LHCN-M2 (cell line): ENCODE data around the gene PRKCH. TPM values are rescaled to one million over a fixed set of nuclear protein-coding genes. Genes with fewer than 3 reads are reported as not detected.
A peak's percentile ranks its signal among the peaks of the same experiment; 100 is the strongest.

ENCODE experiments used
- DNase-seq: peaks from one replicate; pipeline ENCODE4 v3.0.0-alpha.2; 2012; ENCODE audit warnings: low read depth
- polyA plus RNA-seq: library from polyadenylated mRNA; unstranded; fragments of >200 nt; gene quantifications from one replicate; pipeline ENCODE4 v1.2.1, GENCODE V29; 2012; ENCODE audit warnings: missing spikeins
- total RNA-seq: library from RNA; depleted of rRNA; stranded (reverse); fragments of >200 nt; gene quantifications from 2 replicates; pipeline ENCODE4 v1.2.3, GENCODE V29; 2014; rRNA removed

Gene PRKCH
- total RNA-seq, result 13.8 and 17.8 TPM in 2 replicates
- polyA plus RNA-seq, result 3.1 TPM

DNA sequence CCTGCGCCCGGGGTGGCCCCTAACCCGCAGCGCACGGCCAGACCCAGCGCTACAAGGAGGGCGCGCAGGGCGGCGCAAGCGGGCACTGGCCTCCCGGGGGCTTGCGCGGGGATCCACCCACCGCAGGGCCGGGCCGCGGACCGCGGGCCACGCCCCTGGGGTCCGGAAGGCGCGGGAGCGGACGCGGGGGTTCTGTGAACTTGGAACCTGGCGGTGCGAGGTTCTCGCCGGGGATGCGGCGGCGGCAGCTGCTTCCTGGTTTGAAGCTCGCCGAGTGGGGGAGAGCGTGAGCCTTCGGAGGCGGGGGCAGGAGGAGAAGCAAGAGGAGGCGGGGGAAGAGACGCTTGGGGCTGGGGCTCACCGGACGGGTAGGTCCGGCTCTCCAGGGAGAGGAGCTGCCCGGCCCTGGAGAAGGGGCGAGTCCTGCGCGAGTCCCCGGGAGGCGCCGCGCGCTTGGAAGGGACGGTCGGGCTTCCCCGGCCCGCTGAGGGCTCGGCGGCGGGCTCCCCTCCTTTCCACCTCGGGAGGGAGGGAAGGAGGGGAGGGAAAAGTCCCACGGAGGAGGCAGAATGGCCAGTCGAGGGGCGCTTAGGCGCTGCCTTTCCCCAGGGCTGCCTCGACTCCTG, at the start of gene PRKCH:
Gene PRKCH (plus strand): TSS at position 195 of the 626 bp plus-strand sequence. CDS start 523 bp downstream, outside the sequence.
- DNase-seq, result peak; percentile 40

DNA sequence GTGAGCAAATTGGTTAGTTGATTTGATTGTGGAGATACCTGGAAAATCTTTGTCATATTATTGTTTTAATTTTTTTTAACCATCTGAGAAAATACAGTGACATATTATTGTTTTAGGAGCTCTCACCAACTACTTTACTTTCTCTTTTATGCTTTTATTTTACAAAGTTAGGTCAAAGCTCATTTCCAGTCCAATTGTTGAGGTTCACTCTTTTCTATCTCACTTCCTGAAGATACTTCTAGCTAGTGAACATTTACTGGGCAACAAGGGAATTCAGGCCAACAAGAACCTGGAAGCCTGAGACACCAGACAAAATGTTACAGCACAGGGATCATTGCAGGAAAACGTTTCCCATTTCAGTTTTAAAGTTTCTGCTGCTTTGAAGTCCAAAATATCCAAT, 44.1 kb upstream of the PRKCH start:
- no peak for DNase-seq

DNA sequence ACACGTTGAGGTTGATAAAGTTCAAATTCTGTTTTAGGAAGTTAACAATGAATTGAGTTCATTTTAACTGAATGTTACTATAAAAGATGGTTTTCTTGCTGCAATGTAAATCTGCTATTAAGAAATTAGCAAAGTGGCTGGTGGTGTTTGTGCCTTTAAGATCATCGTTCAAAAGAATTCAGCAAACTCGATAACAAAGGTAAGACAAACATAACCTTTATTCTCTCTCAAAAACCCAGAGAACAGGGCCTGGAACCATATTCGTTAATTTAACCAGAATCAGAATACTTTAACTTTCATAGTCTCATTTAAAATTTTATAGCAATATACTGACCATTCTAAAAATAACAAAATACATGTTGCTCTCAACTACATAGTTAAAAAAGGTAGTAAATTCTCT, 43.6 kb upstream of the PRKCH start:
- no peak for DNase-seq

DNA sequence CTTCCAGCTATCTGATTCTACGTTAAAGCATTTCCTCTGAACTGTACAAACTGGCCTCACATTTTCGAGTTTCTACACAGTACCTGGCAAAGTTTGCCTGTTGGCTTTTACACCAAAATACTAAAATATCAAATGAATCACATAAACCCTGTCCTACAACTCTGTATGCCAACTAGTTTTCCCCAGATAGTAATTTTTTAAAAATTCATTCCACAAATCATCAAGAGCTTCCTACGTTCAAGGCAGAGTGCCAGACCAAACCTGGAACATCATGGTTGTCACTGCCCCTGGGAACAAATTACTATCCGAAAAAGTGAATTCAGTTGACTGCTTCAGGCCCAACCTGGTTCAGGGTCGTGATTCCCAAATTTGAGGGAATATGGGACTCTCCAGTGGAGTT, 42.3 kb upstream of the PRKCH start:
- no peak for DNase-seq

DNA sequence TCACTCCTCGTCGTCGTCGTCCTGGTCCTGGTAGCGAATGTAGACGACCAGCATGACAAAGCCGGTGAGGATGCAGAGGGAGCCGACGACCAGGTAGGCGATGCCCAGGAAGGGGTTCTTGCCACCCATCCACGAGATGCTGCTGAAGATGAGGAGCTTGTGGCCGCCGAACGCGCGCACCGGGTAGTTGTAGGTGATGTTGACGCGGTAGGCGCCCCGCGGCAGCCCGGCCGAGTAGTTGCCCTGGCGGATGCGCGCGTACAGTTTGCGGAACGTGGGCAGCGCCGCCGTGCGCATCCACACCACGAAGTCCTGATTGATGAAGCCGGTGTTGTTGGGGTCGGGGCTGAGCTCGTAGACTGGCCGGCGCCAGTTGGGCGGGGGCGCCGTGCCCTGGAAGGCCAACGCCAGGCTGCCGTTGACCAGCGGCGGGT, 41.3 kb upstream of the PRKCH start:
- DNase-seq, result no peak

DNA sequence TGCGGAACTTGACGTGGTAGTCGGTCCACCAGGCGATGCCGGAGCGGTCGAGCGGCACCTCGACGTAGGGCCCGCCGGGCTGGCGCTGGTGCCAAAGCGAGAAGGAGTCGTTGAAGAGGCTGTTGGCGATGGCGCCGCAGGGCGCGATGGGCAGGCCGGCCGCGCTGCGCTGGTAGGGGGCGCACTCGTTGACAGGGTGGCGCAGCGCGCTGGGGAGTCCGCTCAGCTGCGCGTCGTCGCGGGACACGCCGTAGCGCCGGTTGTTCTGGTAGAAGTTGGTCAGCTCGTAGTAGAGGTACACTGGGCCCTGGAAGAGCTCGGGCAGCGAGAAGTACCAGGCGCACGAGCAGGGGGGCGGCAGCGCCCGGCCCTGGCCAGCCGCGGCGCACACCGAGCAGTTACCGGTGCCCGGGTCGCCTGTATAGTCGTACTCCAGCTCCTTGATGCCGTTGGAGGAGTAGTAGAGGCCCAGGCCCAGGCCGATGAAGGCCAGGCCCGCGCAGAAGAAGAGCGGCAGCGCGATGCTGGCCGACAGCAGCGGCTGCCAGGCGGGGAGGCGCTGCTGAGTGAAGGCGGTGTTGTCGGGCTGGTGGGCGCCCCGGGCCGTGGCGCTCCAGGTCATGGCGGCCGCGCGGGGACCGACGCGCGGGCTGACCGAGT, 40.7 kb upstream of the PRKCH start:
- peak; percentile 29 for DNase-seq

DNA sequence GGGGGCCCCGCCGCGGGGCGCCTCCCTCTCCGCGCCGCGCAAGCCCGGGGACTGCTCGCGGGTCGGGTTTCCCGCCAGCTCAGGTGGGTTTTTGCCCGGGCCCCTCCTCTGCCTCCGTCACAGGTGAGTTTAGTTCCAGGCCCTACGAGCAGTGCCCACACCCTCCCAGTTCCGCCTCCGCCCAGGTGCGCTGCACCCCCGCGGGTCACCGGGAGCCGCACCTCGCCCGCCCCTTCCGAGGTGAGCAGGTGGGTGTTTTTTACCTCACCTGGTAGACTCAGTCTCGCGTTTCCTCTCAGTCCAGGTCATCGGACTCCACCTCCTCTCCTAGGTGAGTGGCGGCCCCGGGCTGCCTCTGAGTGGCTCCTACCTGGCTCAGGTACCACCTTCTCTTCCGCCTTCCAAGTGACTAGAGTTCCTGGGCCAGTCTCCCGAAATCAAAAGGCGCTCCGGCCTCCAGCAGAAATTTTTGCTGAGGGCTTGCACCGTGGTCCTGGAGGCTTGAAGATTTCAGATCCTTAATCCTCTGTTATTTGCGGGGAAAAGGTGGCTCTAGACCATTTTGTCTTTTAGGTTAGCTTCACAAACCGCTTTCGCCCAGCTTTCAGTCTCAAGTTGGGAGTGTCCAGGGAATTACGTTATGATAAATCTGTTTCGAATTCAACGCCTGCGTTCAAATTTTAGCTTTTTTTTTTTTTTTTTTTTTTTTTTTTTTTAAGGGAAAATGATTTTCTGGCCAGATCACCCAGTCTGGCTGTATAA, 40.0 kb upstream of the PRKCH start, which contains the start of gene TMEM30B:
Gene TMEM30B (minus strand): TSS at position 153 of the 762 bp plus-strand sequence. CDS start 191 bp downstream, outside the sequence.
- no peak for DNase-seq

DNA sequence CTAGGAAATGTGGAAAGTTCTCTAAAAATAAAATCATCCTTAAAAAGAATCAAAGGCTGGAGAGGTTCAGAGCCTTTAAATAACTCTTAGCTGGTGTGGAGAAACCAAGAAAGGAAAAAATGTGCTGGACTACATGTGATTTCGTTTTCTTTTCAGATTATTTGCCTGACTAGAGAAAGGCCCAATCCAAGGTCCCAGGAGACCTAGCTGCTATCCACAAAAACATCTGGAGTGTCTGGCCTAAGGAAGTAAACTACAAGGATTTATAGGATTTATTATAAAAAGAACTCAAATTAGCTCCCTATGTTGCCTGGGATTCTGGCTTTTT, 39.5 kb upstream of the PRKCH start:
- DNase-seq, result peak; percentile 19

DNA sequence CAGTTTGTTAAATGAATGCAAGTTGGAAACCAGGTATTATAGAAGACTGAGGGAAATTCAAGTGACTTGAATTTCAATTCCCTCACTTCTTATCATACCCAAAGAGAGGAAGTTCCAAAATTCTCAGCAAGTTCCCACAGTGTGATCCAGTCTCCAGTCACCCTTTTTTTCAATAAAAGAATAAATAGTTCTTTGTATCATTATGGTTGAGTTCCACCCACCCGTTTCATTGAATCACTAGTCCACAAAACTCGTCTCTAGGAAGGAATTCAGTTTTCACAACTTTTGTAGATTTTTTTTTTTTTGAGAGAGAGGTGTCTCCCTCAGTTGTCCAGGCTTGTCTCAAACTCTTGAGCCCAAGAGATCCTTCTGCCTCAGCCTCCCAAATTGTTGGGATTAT, 38.6 kb upstream of the PRKCH start:
- no peak for DNase-seq

DNA sequence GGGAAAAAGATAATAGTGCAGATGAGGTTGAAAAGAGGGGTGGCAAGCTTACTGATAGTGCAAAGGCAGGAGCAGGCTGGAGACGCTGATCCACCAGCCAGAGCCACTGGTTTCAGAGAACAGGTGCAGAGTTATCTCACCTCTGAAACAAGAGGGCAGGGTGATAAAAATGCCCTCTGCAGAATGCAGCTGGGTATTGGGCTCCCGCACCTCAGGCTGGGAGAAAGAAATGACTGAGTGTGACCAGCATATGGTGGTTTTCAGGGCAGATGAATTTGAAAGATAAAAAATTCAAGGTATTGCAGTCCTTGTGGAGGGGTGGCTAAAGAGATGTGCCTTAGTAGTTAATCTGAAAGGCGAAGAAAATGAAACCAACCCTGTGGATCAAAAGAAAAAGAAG, 37.4 kb upstream of the PRKCH start:
- no peak for DNase-seq

DNA sequence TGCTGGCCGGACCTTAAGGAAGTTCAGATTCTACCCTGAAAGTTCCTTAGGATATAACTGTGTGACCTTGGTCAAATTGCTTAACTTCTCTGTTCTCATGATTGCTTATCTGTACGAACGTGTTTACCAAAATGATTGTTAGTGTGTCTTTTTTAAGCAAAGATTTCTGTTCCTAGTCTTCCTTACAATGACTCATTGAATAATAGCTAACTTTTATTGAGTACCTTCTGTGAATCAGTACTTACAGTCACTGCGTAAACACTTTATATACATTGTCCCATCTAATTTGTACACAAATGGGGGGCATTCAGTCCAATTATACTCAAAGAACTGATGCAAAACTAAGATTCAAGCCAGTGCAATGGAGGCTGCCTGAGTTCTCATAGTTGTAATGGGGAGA, 36.0 kb upstream of the PRKCH start:
- DNase-seq, result no peak

DNA sequence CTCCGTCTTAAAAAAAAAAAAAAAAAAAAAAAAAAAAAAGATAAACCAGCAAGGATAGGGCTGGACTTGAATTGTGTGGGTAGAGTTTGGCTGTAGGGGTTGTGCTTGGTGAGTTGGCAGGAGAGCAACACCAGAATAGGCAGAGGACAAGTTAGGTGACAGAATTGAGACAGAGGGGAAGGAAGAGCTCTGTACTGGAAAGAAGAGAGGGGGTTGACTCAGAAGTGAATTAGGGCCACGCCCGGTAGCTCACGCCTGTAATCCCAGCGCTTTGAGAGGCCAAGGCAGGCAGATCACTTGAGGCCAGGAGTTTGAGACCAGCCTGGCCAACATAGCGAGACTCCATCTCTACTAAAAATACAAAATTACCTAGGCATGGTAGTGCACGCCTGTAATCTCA, 34.2 kb upstream of the PRKCH start:
- no peak for DNase-seq

DNA sequence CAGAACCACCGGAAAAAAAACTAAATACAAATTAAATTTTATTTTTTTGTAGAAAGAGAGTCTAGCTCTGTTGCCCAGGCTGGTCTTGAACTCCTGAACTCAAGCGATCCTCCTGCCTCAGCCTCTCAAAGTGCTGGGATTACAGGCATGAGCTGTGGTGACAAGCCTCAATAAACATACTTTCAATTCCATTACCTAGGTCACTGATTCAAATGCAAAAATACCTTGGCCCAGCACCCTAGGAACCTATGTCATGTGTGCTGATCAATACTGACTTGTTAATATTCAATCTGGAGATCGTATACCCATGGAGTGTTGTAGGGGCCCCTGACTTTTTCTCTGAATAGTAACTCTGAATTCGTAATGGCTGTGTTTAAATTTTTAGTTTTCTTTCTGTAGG, 33.2 kb upstream of the PRKCH start:
- no peak for DNase-seq

DNA sequence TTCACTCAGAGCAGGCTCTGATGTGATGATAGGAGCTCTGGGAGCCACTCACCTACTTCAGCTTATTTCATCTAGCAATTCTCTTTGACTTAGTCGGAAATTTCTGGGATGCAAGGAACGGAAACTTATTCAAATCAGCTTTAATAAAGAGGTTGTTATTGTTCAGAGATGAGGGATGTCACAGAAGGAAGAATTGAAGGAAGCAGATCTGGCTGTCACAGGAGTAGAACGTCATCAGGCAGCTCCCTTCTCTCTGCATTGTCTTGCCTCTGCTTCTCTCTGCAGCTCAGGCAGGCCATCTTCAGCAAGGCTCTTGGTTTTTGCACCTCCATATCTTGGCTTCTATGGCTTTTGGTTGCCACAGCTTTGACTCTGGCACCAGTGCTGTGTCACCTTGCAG, 32.7 kb upstream of the PRKCH start:
- no peak for DNase-seq

DNA sequence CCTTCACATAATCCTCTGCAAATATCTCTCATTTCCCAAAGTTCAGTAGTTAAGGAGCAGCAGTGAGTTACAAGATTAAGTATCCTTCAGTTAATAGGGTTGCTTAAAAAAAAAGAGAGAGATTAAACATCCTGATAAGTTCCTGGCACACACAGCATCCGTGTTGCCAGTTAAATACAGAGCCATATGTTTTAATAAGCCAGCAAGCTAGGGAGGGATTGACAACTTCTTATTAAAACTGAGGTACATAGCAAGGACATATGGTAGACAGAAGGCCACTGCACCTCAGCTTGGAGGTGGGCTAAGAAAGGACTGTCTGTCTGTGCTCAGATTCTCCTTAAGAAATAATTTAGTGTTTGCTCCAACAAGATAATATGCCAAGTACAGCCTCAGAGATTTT, 30.7 kb upstream of the PRKCH start:
- DNase-seq, result no peak

DNA sequence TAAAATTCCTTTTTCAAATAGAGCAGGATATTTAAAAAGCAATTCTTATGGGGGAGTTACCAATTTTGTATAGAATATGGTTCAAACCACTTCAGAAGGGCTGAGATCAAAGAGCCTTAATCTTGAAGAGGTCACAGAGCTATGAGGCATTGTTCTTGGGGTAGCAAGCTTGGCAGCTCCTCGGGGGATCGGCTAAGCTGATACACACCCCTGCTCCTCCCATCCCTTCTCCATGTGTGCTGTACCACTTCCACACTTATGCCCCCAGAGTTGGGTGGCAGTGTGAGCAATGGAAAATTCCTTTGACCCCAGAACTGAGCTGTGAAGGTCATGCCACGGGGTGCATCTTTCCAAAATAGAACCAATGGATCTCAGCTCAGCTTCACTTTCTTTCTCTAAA, 25.2 kb upstream of the PRKCH start:
- DNase-seq, result no peak

DNA sequence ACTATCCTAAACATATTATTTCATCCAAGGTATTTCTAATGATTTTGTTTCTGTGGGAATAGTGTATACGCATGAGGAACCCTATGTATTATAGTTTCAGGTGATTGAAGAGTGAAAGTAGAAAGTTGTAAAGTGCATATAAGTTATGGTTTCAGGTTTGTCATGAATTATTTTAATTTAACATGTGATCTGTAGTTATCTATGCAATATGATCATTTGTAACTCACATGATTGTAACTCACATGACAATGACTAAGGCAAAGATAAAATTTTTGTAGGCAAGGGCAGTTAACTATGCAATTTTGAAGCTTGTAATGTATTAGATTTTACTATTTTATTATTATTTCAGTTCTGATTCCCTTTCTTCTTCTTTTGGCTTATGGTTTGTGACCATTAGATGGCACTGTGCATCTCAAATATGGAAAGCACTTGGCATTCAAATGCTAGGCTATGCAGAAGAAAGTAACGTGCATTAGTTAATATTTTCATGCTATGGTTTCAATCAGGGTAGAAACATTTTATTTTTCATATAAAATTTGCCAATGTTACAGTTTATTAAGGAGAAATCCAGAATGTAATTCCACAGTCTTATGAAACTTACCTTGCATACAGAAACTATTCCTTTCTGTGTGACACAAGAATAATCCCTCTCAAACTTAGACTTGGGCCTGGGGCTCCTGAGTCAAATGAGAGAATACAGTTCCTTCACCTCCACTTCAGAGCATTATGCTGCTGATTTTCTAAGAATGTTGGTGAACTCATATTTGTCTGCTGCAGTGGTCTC, 24.5 kb upstream of the PRKCH start:
- peak; percentile 49 for DNase-seq

DNA sequence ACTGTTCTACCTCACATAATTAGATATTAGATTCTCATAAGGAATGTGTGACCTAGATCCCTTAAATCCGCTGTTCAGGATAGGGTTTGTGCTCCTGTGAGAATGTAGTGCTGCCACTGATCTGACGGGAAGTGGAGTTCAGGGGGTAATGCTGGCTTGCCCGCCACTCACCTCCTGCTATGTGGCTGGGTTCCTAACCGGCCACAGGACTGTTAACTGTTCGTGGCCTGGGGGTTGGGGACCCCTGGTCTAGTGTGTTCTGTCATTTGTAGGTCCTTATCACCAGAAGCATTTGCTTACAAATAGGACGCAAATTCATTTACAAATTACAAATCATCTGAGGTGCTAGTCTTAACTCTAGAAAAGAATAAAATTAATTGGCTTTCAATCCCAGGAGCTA, 23.8 kb upstream of the PRKCH start:
- DNase-seq, result no peak

DNA sequence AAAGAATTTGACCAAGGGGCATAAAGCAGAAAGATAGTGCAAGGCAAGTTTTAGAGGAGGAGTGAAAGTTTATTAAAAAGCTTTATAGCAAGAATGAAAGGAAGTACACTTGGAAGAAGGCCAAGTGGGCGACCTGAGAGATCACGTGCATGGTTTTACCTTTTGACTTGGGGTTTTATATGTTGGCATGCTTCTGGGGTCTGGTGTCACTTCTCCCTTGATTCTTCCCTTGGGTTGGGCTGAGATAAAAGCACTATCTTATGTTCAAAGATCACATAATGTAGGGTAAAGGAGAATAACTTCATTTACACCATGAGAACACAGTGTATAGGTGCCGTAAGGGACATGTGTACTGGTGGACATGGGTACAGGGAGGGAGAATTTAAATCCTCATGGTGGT, 22.6 kb upstream of the PRKCH start:
- no peak for DNase-seq

DNA sequence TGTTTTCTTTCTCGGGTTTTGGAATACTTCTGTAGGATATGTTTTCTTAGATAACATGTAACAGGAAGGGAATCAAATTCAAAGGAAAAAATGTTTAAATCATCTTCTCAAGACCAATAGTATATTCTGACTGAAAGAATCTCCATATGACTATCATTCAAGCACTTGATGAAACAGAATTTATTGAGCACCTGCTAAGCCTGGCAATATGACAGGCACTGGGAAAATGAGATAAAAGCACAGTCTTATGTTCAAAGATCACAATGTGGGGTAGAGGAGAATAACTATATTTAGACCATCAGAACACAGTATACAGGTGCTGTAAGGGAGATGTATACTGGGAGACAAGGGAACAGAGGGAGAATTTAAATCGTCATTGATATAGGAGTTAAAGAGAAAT, 21.2 kb upstream of the PRKCH start:
- DNase-seq, result no peak

DNA sequence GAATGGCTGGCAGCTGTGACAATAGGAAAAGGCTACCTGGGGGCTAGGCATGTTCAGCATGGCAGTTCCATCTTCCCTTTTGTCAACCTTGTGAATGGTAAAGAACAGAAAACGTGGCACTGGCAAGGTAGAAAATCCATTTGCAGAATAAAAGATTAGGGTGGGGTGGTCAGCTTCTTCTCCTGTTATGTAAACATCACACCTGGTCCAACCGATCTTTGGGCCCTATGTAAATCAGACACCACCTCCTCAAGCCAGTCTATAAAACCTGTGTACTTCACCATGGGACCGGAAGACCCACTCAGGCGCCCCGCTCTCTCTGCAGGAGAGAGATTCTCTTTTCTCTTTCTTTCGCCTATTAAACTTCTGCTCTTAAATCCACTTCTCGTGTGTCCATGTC, 20.6 kb upstream of the PRKCH start:
- DNase-seq, result no peak

DNA sequence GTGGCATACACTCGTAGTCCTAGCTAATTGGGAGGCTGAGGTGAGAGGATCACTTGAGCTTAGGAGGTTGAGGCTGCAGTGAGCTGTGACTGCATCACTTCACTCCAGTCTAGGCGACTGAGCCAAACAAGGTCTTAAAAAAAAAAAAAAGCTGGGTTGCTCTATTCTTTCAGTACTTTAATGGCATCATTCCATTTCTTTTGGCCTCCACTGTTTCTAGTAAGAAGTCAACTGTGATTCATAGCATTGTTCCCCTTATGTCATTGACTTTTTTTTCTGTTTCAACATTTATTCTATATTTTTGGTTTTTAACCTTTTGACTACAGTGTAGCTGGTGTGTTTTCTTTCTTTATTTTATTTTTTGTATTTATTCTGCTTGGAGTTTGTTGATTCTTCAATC, 16.7 kb upstream of the PRKCH start:
- no peak for DNase-seq
